Gastrocnemius medialis (tissue), 4 donors: ENCODE measurements around the gene LOXL3. TPM values are rescaled to one million over a fixed set of nuclear protein-coding genes. Genes with fewer than 3 reads are reported as not detected.

ENCODE experiments used
- ATAC-seq, 2 donors: fragments of 150-250 bp; one replicate each; pipeline ENCODE4 v1.9.1; 2016
- DNase-seq, 2 donors: peaks; one replicate each; pipeline ENCODE4 v3.0.0-alpha.2; 2019
- H3K27ac ChIP-seq, 4 donors: fragments of 200-600 bp; sonication (generic); 1 replicate in 1 of 4; 2 replicates in 3 of 4; pipeline ENCODE4 v1.5.1; 2016 to 2018; ENCODE audit warnings: mild to moderate bottlenecking in 2 of 4, moderate library complexity in 1 of 4
- H3K27me3 ChIP-seq, 3 donors: fragments of 200-600 bp; sonication (generic) in 2 of 3; 1 replicate in 1 of 3; 2 replicates in 2 of 3; pipeline versions ENCODE4 v1.5.1 to v1.6.0; 2016 to 2019; ENCODE audit warnings: mild to moderate bottlenecking in 1 of 3, moderate library complexity in 1 of 3
- H3K36me3 ChIP-seq, 2 donors: fragments of 200-600 bp; sonication (generic) in 1 of 2; one replicate each; pipeline ENCODE4 v1.5.1; 2017 to 2018
- H3K4me1 ChIP-seq, 2 donors: fragments of 200-600 bp; sonication (generic) in 1 of 2; one replicate each; pipeline ENCODE4 v1.5.1; 2016 to 2017; ENCODE audit warnings: mild to moderate bottlenecking in 2 of 2
- H3K4me3 ChIP-seq, 4 donors: fragments of 200-600 bp; sonication (generic) in 3 of 4; 1 replicate in 1 of 4; 2 replicates in 3 of 4; pipeline ENCODE4 v1.5.1; 2016 to 2019; ENCODE audit warnings: mild to moderate bottlenecking in 2 of 4
- H3K9me3 ChIP-seq, 3 donors: fragments of 200-600 bp; sonication (generic) in 2 of 3; 1 replicate in 1 of 3; 2 replicates in 2 of 3; pipeline ENCODE4 v1.5.1; 2016 to 2019
- POLR2A ChIP-seq, 2 donors: fragments of 450-650 bp; IDR thresholded peaks; one replicate each; pipeline ENCODE4 v1.6.1; 2017; ENCODE audit warnings: antibody characterized with exemption in 2 of 2, mild to moderate bottlenecking in 2 of 2, moderate library complexity in 2 of 2
- in situ Hi-C, 4 donors: fragments of 200-750 bp; cut with MboI; loops; one replicate each; pipeline versions ENCODE4 v1.15.0 to v1.8.0; 2017; ENCODE audit warnings: low sequenced_read_pairs in 4 of 4
- intact Hi-C: fragments of 100-400 bp; cut with DNase I; formaldehyde crosslinking; loops from one replicate; pipeline ENCODE4 v1.15.1; 2023; ENCODE audit warnings: low total_unique reads
- total RNA-seq, 4 donors: library from RNA; depleted of rRNA; stranded (reverse); fragments of >200 nt; gene quantifications; one replicate each; pipeline versions ENCODE4 v1.1.0 to v1.2.3, GENCODE V29; 2016
- TF ChIP-seq, protein P1 (sequence below), 5 experiments: fragments of 450-650 bp in 3 of 5; fragments of 200-600 bp in 2 of 5; sonication (generic) in 2 of 5; IDR thresholded peaks in 4 of 5; conservative IDR thresholded peaks in 1 of 5; 1 replicate in 4 of 5; 2 replicates in 1 of 5; pipeline ENCODE4 v1.5.1; 2016 to 2019; ENCODE audit warnings: antibody characterized with exemption in 5 of 5, mild to moderate bottlenecking in 3 of 5, moderate library complexity in 3 of 5

Gene LOXL3
- total RNA-seq, 4 donors from 2014 or later, result 0.65 to 1.3 (median 0.95) TPM

DNA sequence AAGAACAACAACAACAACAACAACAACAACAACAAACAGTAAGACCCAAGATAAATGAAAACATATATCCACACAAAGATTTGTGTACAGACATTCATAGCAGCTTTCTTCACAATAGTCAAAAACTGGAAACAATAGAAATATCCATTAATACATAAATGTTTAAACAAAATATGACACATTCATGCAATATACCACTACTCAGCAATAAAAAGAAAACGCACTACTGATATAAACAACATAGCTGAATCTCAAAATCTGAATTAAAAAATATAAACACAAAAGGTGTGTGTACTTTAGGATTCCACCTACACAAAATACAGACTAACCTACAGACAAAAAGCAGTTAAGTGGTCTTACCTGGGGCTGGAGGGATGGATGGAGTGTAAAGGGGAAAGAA lies 42.8 kb upstream of the LOXL3 start:
- no peaks in the 10 kb centered on the region for H3K36me3 ChIP-seq
- DNase-seq (no peak), ATAC-seq (no peak)
- in situ Hi-C loops (no loop called here), intact Hi-C loops (no loop called here)
- H3K27me3 ChIP-seq, result peaks cover 10 to 12% (median 10%) of the 10 kb centered on the region in 3 donors
- H3K4me3 ChIP-seq, result no peak overlapping the region
- no peaks in the 10 kb centered on the region for H3K4me1 ChIP-seq
- TF ChIP-seq, protein P1, sequence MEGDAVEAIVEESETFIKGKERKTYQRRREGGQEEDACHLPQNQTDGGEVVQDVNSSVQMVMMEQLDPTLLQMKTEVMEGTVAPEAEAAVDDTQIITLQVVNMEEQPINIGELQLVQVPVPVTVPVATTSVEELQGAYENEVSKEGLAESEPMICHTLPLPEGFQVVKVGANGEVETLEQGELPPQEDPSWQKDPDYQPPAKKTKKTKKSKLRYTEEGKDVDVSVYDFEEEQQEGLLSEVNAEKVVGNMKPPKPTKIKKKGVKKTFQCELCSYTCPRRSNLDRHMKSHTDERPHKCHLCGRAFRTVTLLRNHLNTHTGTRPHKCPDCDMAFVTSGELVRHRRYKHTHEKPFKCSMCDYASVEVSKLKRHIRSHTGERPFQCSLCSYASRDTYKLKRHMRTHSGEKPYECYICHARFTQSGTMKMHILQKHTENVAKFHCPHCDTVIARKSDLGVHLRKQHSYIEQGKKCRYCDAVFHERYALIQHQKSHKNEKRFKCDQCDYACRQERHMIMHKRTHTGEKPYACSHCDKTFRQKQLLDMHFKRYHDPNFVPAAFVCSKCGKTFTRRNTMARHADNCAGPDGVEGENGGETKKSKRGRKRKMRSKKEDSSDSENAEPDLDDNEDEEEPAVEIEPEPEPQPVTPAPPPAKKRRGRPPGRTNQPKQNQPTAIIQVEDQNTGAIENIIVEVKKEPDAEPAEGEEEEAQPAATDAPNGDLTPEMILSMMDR (IDR thresholded peaks at IDR 0.05 in 4 of 5, conservative IDR thresholded peaks at IDR 0.05 in 1 of 5), result no peak
- no peak for TF ChIP-seq POLR2A (IDR thresholded peaks at IDR 0.05)
- H3K9me3 ChIP-seq, result no peaks in the 10 kb centered on the region
- no peak overlapping the region for H3K27ac ChIP-seq

DNA sequence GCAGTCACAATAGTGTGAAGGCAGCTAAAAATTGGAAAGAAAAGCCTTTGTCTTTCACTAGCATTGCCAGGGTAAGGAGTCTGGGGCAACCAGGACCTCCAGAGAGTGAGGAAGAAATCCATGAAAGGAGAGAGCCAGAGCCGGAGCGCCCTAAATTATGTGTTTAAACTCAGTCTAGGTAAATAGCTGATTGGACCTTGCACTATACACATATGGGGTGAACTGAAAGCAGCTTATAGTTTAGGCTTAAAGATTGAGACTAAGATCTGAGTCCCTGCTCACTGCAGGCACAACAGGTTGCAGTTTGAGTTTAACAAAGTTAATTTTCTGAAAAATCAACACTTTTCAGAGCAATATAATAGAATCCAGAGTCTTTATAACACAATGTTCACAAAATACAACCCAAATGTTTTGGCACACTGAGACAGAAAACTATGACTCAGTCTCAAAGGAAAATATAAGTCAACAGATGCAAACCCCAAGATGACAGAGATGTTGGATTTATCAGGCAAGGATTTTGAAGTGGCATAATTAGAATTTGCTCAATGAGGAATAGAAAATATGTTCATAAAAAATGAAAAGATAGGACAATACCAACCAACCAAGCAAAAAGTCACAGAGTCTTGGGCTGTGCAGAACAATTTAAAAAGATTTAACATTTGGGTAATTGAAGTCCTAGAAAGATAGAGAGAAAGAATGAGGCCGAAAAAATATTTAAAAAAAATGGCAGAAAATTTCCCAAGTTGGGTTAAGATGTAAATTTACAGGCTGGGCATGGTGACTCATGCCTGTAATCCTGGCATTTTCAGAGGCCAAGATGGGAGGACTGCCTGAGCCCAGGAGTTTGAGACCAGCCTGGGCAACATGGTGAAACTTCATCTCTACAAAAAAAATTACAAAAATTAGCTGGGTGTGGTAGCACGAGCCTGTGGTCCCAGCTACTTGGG lies 40.4 kb upstream of the LOXL3 start:
- in situ Hi-C loops (no loop called here), intact Hi-C loops (no loop called here)
- H3K36me3 ChIP-seq, result no peaks in the 10 kb centered on the region
- H3K9me3 ChIP-seq, result no peaks in the 10 kb centered on the region
- DNase-seq (no peak), ATAC-seq (no peak)
- H3K27me3 ChIP-seq, result peaks cover 10% of the 10 kb centered on the region in 3 donors
- H3K4me1 ChIP-seq, result no peaks in the 10 kb centered on the region
- no peak for TF ChIP-seq POLR2A (IDR thresholded peaks at IDR 0.05)
- TF ChIP-seq, protein P1 (IDR thresholded peaks at IDR 0.05 in 4 of 5, conservative IDR thresholded peaks at IDR 0.05 in 1 of 5), result no peak
- no peak overlapping the region for H3K27ac ChIP-seq
- H3K4me3 ChIP-seq, result no peak overlapping the region

DNA sequence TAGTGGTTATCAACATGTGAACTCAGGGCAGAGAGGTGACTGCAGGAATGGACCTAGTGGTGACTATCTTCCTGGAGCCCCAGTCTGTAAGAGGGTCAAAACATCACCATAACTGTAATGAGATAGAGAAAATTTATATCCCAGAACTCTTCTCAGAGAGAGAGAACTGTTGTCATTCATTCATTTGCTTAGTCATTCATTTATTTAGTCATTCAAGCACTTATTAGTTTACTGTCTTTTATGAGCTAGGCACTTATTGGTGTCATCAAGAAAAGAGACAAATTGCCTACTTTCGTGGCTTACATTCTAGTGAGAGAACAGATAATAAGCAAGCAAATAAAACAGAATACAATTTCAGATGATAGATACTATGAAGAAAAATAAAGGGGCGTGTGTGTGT lies 34.9 kb upstream of the LOXL3 start:
- peaks cover 3 to 10% (median 9%) of the 10 kb centered on the region in 3 donors for H3K27me3 ChIP-seq
- ATAC-seq (no peak), DNase-seq (no peak)
- no peaks in the 10 kb centered on the region for H3K36me3 ChIP-seq
- TF ChIP-seq POLR2A (IDR thresholded peaks at IDR 0.05), result no peak
- TF ChIP-seq, protein P1 (IDR thresholded peaks at IDR 0.05 in 4 of 5, conservative IDR thresholded peaks at IDR 0.05 in 1 of 5), result no peak
- H3K4me3 ChIP-seq, result no peak overlapping the region
- H3K9me3 ChIP-seq, result no peaks in the 10 kb centered on the region
- H3K4me1 ChIP-seq, result no peaks in the 10 kb centered on the region
- in situ Hi-C loops (loop anchor here in 2 of 4 donors (10.0 kb wide), 1 partner anchor 104 kb away; the partner anchor contains the start of genes CCDC142 (in 2 of the 2) and TTC31 (in 2 of the 2)), intact Hi-C loops (no loop called here)
- H3K27ac ChIP-seq, result no peak overlapping the region

DNA sequence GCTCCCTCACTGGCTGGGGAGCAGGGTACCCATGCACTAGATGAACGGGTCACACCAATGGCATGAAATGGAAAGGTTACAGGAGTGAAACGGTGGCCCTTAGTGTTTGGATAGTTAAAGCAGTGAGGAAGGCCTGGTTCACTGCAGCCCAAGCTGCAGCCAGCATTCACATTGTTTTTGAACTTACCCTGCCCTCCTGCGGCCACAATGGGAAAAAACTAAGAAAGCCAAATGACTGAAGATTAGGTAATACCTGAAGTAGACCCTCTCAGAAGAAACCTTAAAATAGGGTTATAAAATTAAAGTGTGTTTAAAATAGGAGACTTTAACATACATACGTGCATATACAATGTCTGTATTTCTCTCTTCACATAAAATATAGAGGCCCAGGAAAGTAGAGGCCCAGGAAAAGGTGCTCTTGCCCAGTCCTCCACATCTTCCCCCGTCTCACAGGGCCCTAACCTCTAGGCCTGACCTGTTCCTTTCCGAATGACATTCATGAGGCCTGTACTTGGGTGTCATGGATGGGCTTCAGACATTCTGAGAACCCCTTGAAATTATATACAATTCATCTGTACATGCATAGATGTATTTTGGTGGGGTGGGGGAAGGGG lies 34.0 kb upstream of the LOXL3 start:
- no peaks in the 10 kb centered on the region for H3K9me3 ChIP-seq
- in situ Hi-C loops (loop anchor here in 2 of 4 donors (10.0 kb wide), 1 partner anchor 103 kb away; the partner anchor contains the start of genes CCDC142 (in 2 of the 2) and TTC31 (in 2 of the 2)), intact Hi-C loops (loop anchor here (1.0 kb wide), 1 partner anchor 104 kb away; the partner anchor contains the start of gene TTC31)
- peak; percentile 25 to 41 for DNase-seq
- H3K27ac ChIP-seq, result no peak overlapping the region
- no peak overlapping the region for H3K4me3 ChIP-seq
- no peaks in the 10 kb centered on the region for H3K36me3 ChIP-seq
- ATAC-seq, result peak; percentile 70 to 77
- no peaks in the 10 kb centered on the region for H3K4me1 ChIP-seq
- TF ChIP-seq, protein P1 (IDR thresholded peaks at IDR 0.05 in 4 of 5, conservative IDR thresholded peaks at IDR 0.05 in 1 of 5), result peak in 4 of 5 experiments; percentile 25 to 58 (median 50)
- TF ChIP-seq POLR2A (IDR thresholded peaks at IDR 0.05), result no peak
- peaks cover 0 to 4% (median 2%) of the 10 kb centered on the region in 3 donors for H3K27me3 ChIP-seq
